GM12891 (cell line): Measurements from ENCODE around the gene RGL3.

ENCODE experiments used
- PAX5 ChIP-seq: IDR thresholded peaks from 2 replicates; pipeline ENCODE4 v1.6.1; 2011; ENCODE audit warnings: low read length, moderate library complexity, mild to moderate bottlenecking; ENCODE audit not compliant: insufficient read depth, severe bottlenecking
- POLR2A ChIP-seq: IDR thresholded peaks from 2 replicates; pipeline ENCODE4 v1.6.1; 2011; ENCODE audit warnings: low read depth, low read length, control low read depth
- POLR2AphosphoS5 ChIP-seq: IDR thresholded peaks from 2 replicates; pipeline ENCODE4 v1.6.1; 2011; ENCODE audit warnings: low read depth, low read length, control low read depth
- SPI1 ChIP-seq: IDR thresholded peaks from 2 replicates; pipeline ENCODE4 v1.6.1; 2011; ENCODE audit warnings: low read depth, low read length, control low read depth
- TAF1 ChIP-seq: IDR thresholded peaks from 2 replicates; pipeline ENCODE4 v1.6.1; 2011; ENCODE audit warnings: low read depth, low read length, control low read depth

DNA sequence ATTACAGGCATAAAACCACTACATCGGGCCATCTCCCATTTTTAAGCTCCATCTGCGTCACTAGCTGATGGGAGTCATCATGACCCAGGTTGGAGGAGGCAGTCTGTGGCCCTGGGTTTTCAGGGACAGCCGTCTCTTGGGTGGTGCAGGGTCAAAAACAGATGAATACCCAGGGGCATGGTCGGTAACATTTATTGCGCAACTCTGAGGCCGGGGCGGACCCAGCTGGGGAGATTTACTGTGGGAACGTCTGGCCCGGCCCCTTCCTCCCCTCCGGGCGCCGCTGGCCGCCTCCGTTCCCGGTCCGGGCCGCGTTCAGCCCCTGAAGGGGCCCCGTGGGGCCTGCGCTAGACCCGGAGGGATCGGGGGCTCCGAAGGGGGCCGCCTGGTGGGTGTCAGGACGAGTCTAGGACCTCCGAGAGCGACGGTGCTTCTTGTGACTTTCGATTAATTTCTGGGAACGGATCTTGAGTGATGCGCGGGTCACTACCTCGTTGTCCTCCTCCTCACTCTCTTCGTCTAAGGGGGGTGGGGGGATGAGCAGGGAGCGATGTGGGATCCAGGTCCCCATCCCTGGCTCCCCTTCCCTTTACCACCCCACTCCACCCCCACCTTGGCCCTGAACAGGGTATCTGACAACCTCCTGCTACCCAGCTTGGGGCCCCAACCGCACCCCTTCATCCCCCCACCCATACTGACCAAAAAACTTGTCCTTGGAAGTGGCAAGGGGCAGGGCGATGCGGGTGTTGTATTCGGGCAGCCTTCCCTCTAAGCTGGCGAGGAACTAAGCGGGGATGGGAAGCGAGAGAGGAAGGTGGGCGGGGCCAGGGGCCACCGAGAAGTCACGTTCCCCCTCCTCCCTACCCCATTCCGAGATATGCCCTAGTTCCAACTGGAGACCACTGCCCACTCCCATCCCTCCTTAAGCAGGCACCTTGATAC is 1.6 kb upstream of the RGL3 start:
- no peak for TF ChIP-seq POLR2A
- no peak for TF ChIP-seq SPI1
- TF ChIP-seq POLR2AphosphoS5: no peak
- no peak for TF ChIP-seq PAX5
- TF ChIP-seq TAF1: no peak
